Testis (tissue), 3 donors: ENCODE measurements around the gene IREB2. TPM values are rescaled to one million over a fixed set of nuclear protein-coding genes. Genes with fewer than 3 reads are reported as not detected.

Experiments used
- DNase-seq: peaks from one replicate; pipeline ENCODE4 v3.0.0-alpha.2; 2019
- H3K27ac ChIP-seq, 2 donors: fragments of 200-600 bp; sonication (generic); one replicate each; pipeline ENCODE4 v1.5.1; 2019
- H3K27me3 ChIP-seq: fragments of 200-600 bp; sonication (generic); one replicate; pipeline ENCODE4 v1.5.1; 2019
- H3K36me3 ChIP-seq: fragments of 200-600 bp; sonication (generic); one replicate; pipeline ENCODE4 v1.5.1; 2017; ENCODE audit warnings: low read depth; ENCODE audit errors: missing control alignments
- H3K4me1 ChIP-seq: fragments of 200-600 bp; sonication (generic); one replicate; pipeline ENCODE4 v1.5.1; 2019
- H3K4me3 ChIP-seq, 2 donors: fragments of 200-600 bp; sonication (generic); one replicate each; pipeline ENCODE4 v1.5.1; 2017 to 2019
- H3K9me3 ChIP-seq: fragments of 200-600 bp; sonication (generic); one replicate; pipeline ENCODE4 v1.5.1; 2017
- CTCF ChIP-seq, 3 experiments: fragments of 450-650 bp in 2 of 3; fragments of 200-600 bp in 1 of 3; sonication (generic) in 1 of 3; IDR thresholded peaks; one replicate each; pipeline ENCODE4 v1.5.1; 2016 to 2019; ENCODE audit warnings: antibody characterized with exemption in 3 of 3, mild to moderate bottlenecking in 2 of 3, moderate library complexity in 1 of 3
- POLR2A ChIP-seq: fragments of 450-650 bp; IDR thresholded peaks from one replicate; pipeline ENCODE4 v1.6.1; 2017; ENCODE audit warnings: antibody characterized with exemption, mild to moderate bottlenecking, moderate library complexity
- WGBS, 2 donors: methylation state at CpG; one replicate each; pipeline ENCODE4 v1.1.5; 2018; 5-methylcytosine and 5-hydroxymethylcytosine counted together
- intact Hi-C: fragments of 100-400 bp; cut with DNase I; formaldehyde crosslinking; loops from one replicate; pipeline ENCODE4 v1.15.1; 2023; ENCODE audit warnings: low total_unique reads
- polyA plus RNA-seq: library from polyadenylated mRNA; stranded (reverse); fragments of 350-450 nt; fragmentation: Illumina TruSeq; extraction: RNeasy Lipid Tissue Mini Kit (QIAGEN cat#74804); gene quantifications from one replicate; pipeline ENCODE4 v1.2.3, GENCODE V29; 2014; ENCODE audit warnings: low read depth, low replicate concordance; ENCODE audit not compliant: insufficient read depth
- total RNA-seq, 2 donors: library from RNA; depleted of rRNA; stranded (reverse); fragments of >200 nt; gene quantifications; one replicate each; pipeline ENCODE4 v1.2.3, GENCODE V29; 2016

Gene IREB2
- total and polyA plus RNA-seq, 3 donors from 2014 or later, result 43.1 to 69.0 (median 52.3) TPM

- peaks cover 42% of the 10 kb centered on the region for H3K4me1 ChIP-seq
- no peaks in the 10 kb centered on the region for H3K36me3 ChIP-seq
- no peaks in the 10 kb centered on the region for H3K27me3 ChIP-seq
- intact Hi-C loops, result no loop called here
- peak overlapping the region in 1 of 2 donors; percentile 65 for H3K27ac ChIP-seq
- no peak overlapping the region for H3K4me3 ChIP-seq
- 85 to 87% methylated on average over 5 of the region's 5 CpGs for WGBS, 2 donors
- no peak for DNase-seq
- TF ChIP-seq POLR2A, result no peak
- TF ChIP-seq CTCF (IDR thresholded peaks at IDR 0.05), result no peak
- no peaks in the 10 kb centered on the region for H3K9me3 ChIP-seq
Observed at GRCh38 chr15:78454992-78455391, 17.0 kb downstream of the IREB2 start.

DNA sequence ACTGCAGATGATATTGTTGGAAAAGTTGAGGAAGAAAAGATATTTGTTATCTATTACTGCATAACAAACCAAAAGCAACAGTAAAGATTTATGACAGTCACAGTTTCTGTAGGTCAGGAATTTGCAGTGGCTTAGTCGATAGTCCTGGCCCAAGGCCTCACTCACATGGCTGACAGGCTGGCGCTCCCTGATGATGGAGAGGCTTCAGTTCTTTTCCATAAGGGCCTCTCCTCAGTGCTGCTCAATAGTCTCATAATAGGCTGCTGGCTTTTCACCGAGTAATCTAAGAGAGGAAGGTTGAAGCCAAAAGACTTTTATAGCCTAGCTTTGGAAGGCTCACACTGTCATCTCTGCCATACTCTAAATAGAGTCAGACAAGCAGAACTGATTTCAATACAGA lies 17.7 kb downstream of the IREB2 start:
- peak overlapping the region; percentile 29 to 65 for H3K27ac ChIP-seq
- no peak for DNase-seq
- peaks cover 36% of the 10 kb centered on the region for H3K4me1 ChIP-seq
- no peaks in the 10 kb centered on the region for H3K27me3 ChIP-seq
- H3K4me3 ChIP-seq, result no peak overlapping the region
- no peaks in the 10 kb centered on the region for H3K9me3 ChIP-seq
- TF ChIP-seq POLR2A (no peak), CTCF (IDR thresholded peaks at IDR 0.05) (no peak)
- WGBS, 2 donors, result 30 to 32% methylated on average over 3 of the region's 3 CpGs
- H3K36me3 ChIP-seq, result no peaks in the 10 kb centered on the region
- intact Hi-C loops, result no loop called here

- Histone ChIP-seq H3K27ac (peak overlapping the region in 1 of 2 donors; percentile 65), H3K4me1 (peaks cover 36% of the 10 kb centered on the region), H3K36me3 (no peaks in the 10 kb centered on the region), H3K9me3 (no peaks in the 10 kb centered on the region), H3K4me3 (no peak overlapping the region), H3K27me3 (no peaks in the 10 kb centered on the region)
- intact Hi-C loops, result no loop called here
- no peak for DNase-seq
- TF ChIP-seq POLR2A (no peak), CTCF (IDR thresholded peaks at IDR 0.05) (no peak)
- WGBS, 2 donors, result 53 to 69% methylated on average over 7 of the region's 7 CpGs
Observed at GRCh38 chr15:78456426-78456825, 18.4 kb downstream of the IREB2 start.

GRCh38 chr15:78457101-78457500 lies 19.1 kb downstream of the IREB2 start:
- Histone ChIP-seq H3K4me3 (no peak overlapping the region), H3K27ac (peak overlapping the region in 1 of 2 donors; percentile 65), H3K4me1 (peaks cover 36% of the 10 kb centered on the region), H3K27me3 (no peaks in the 10 kb centered on the region), H3K9me3 (no peaks in the 10 kb centered on the region), H3K36me3 (no peaks in the 10 kb centered on the region)
- TF ChIP-seq CTCF (IDR thresholded peaks at IDR 0.05) (no peak), POLR2A (no peak)
- intact Hi-C loops, result no loop called here
- DNase-seq, result no peak
- WGBS, 2 donors, result 21 to 35% methylated on average over 1 of the region's 1 CpG

DNA sequence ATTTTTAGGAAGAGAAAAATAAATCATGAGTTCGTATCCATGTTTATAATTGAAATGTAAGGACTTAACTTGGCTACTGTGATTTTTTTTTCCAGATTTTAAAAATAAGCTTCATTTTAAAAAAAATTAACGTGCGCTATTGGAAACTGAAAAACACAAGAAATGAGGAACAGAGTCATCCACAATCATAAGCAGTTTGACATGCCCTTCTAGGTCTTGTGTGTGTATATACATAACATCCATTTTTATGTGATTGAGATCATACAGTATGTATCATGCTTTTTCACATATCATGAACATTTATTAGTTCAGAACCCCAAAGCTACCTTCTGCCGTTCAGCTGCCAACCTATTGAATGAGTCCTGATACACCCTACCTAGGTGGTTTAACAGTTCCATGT lies 22.7 kb downstream of the IREB2 start:
- H3K27me3 ChIP-seq, result no peaks in the 10 kb centered on the region
- peak overlapping the region in 1 of 2 donors; percentile 54 for H3K27ac ChIP-seq
- WGBS, 2 donors, result 81 to 85% methylated on average over 4 of the region's 4 CpGs
- H3K36me3 ChIP-seq, result no peaks in the 10 kb centered on the region
- no peak overlapping the region for H3K4me3 ChIP-seq
- peaks cover 21% of the 10 kb centered on the region for H3K4me1 ChIP-seq
- intact Hi-C loops, result no loop called here
- no peaks in the 10 kb centered on the region for H3K9me3 ChIP-seq
- TF ChIP-seq POLR2A, result no peak
- TF ChIP-seq CTCF (IDR thresholded peaks at IDR 0.05), result no peak
- no peak for DNase-seq
